Caco-2 (cell line): ENCODE data around the gene MTMR6. TPM values are rescaled to one million over a fixed set of nuclear protein-coding genes. Genes with fewer than 3 reads are reported as not detected.

ENCODE experiments used
- BruUV-seq: library from RNA; stranded (reverse); fragments of 400-500 nt; replicated peaks from 2 replicates; lab custom pipeline; 2021; lab: Mats Ljungman, UMichigan
- CTCF ChIA-PET: fragments of 300-600 bp; sonication (Branson Sonifier 250); formaldehyde crosslinking; loops from one replicate; lab custom pipeline; 2022; ENCODE audit warnings: antibody characterized with exemption; lab: Charles Lee
- POLR2A ChIA-PET: fragments of 300-600 bp; sonication (Branson Sonifier 250); formaldehyde crosslinking; loops from one replicate; lab custom pipeline; 2022; ENCODE audit warnings: antibody characterized with exemption; lab: Charles Lee
- DNase-seq, 2 experiments: peaks; one replicate each; pipeline versions ENCODE4 v3.0.0 to v3.0.0-alpha.2; 2020 to 2022
- H3K27me3 ChIP-seq: replicated peaks from 2 replicates; pipeline ENCODE4 v1.6.0; 2011; ENCODE audit warnings: low read length; ENCODE audit not compliant: control insufficient read depth, insufficient read depth
- H3K36me3 ChIP-seq: 2 replicates; pipeline ENCODE4 v1.5.1; 2011; ENCODE audit warnings: low read length; ENCODE audit not compliant: control insufficient read depth, insufficient read depth
- H3K4me1 ChIP-seq: fragments of 250-450 bp; sonication (Bioruptor Pico); 2 replicates; pipeline ENCODE4 v1.5.1; 2020; ENCODE audit warnings: mild to moderate bottlenecking
- H3K4me3 ChIP-seq: 2 replicates; pipeline ENCODE4 v1.5.1; 2011; ENCODE audit warnings: low read depth, mild to moderate bottlenecking, control low read depth, low read length
- H3K9me3 ChIP-seq: fragments of 250-450 bp; sonication (Bioruptor Pico); 2 replicates; pipeline ENCODE4 v1.5.1; 2020; ENCODE audit warnings: mild to moderate bottlenecking, moderate library complexity
- H3K27ac Mint-ChIP-seq: one replicate; pipeline ENCODE4 v1.8.0; 2022; ENCODE audit warnings: mixed read lengths; ENCODE audit not compliant: unreplicated experiment
- H3K27me3 Mint-ChIP-seq: one replicate; pipeline ENCODE4 v1.8.0; 2022; ENCODE audit warnings: mixed read lengths; ENCODE audit not compliant: insufficient read depth, unreplicated experiment
- H3K36me3 Mint-ChIP-seq: one replicate; pipeline ENCODE4 v1.8.0; 2022; ENCODE audit warnings: mild to moderate bottlenecking, mixed read lengths; ENCODE audit not compliant: insufficient read depth, unreplicated experiment
- H3K4me1 Mint-ChIP-seq: one replicate; pipeline ENCODE4 v1.8.0; 2022; ENCODE audit warnings: low read depth, mixed read lengths; ENCODE audit not compliant: unreplicated experiment
- H3K4me3 Mint-ChIP-seq: one replicate; pipeline ENCODE4 v1.8.0; 2022; ENCODE audit warnings: mild to moderate bottlenecking, moderate library complexity, mixed read lengths; ENCODE audit not compliant: unreplicated experiment
- H3K9me3 Mint-ChIP-seq: one replicate; pipeline ENCODE4 v1.8.0; 2022; ENCODE audit warnings: mixed read lengths; ENCODE audit not compliant: unreplicated experiment
- intact Hi-C: fragments of 100-400 bp; cut with micrococcal nuclease; formaldehyde crosslinking; loops from one replicate; pipeline ENCODE4 v1.10.0; 2022; ENCODE audit not compliant: unreplicated experiment
- total RNA-seq: library from RNA; stranded (reverse); gene quantifications from 2 replicates; pipeline ENCODE4 v1.2.3, GENCODE V29; 2022
- TF ChIP-seq, protein P1 (sequence below), 2 experiments: fragments of 200-600 bp in 1 of 2; IDR thresholded peaks; 1 replicate in 1 of 2; 2 replicates in 1 of 2; pipeline versions ENCODE4 v1.5.1 to v1.8.0; 2011 to 2022; ENCODE audit warnings: antibody characterized with exemption in 1 of 2, control low read depth in 1 of 2, inconsistent platforms in 1 of 2, low read depth in 1 of 2, low read length in 1 of 2, mild to moderate bottlenecking in 1 of 2, moderate library complexity in 1 of 2; ENCODE audit not compliant: insufficient read depth in 1 of 2, severe bottlenecking in 1 of 2, unreplicated experiment in 1 of 2

Gene MTMR6
- total RNA-seq, 1 experiment from 2014 or later = 13.0 TPM

DNA sequence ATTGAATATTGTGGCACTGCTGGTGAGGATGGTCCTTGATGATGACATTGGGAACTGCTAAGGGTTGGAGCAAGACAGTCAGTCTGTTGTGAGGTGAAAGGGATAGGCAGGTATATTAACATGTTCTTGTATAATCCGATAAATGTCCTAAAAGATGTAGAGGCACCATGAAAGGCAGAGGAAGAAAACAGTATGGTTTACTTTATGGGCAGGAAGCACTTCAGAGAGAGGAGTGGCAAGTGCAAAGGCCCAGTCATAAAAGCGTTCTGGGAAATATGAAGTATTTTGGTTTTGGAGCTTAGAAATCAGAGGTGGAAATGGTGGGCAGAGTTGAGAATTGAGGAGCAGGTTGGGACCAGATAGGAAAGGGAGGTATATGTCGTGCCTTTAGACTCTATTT is 23.6 kb upstream of the MTMR6 start:
- intact Hi-C loops = no loop called here
- Mint-ChIP-seq H3K4me3 (no peak overlapping the region), H3K4me1 (no peaks in the 10 kb centered on the region), H3K36me3 (peaks cover 80% of the 10 kb centered on the region), H3K27ac (no peak overlapping the region), H3K9me3 (no peaks in the 10 kb centered on the region), H3K27me3 (no peaks in the 10 kb centered on the region)
- H3K4me3 ChIP-seq = no peak overlapping the region
- H3K36me3 ChIP-seq = peaks cover 3% of the 10 kb centered on the region; the same call in 1 of the 2 replicates
- no peak for DNase-seq
- TF ChIP-seq, protein P1, sequence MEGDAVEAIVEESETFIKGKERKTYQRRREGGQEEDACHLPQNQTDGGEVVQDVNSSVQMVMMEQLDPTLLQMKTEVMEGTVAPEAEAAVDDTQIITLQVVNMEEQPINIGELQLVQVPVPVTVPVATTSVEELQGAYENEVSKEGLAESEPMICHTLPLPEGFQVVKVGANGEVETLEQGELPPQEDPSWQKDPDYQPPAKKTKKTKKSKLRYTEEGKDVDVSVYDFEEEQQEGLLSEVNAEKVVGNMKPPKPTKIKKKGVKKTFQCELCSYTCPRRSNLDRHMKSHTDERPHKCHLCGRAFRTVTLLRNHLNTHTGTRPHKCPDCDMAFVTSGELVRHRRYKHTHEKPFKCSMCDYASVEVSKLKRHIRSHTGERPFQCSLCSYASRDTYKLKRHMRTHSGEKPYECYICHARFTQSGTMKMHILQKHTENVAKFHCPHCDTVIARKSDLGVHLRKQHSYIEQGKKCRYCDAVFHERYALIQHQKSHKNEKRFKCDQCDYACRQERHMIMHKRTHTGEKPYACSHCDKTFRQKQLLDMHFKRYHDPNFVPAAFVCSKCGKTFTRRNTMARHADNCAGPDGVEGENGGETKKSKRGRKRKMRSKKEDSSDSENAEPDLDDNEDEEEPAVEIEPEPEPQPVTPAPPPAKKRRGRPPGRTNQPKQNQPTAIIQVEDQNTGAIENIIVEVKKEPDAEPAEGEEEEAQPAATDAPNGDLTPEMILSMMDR (IDR thresholded peaks at IDR 0.05; ENCODE audit: insufficient read depth in 1 of 2, low read depth in 1 of 2, low read length in 1 of 2, severe bottlenecking in 1 of 2, unreplicated experiment in 1 of 2) = no peak
- ChIA-PET CTCF (no interaction called here), POLR2A (no interaction called here)
- no peaks in the 10 kb centered on the region for H3K4me1 ChIP-seq
- H3K27me3 ChIP-seq = no peaks in the 10 kb centered on the region
- no TSS peak for BruUV-seq
- H3K9me3 ChIP-seq = no peaks in the 10 kb centered on the region

DNA sequence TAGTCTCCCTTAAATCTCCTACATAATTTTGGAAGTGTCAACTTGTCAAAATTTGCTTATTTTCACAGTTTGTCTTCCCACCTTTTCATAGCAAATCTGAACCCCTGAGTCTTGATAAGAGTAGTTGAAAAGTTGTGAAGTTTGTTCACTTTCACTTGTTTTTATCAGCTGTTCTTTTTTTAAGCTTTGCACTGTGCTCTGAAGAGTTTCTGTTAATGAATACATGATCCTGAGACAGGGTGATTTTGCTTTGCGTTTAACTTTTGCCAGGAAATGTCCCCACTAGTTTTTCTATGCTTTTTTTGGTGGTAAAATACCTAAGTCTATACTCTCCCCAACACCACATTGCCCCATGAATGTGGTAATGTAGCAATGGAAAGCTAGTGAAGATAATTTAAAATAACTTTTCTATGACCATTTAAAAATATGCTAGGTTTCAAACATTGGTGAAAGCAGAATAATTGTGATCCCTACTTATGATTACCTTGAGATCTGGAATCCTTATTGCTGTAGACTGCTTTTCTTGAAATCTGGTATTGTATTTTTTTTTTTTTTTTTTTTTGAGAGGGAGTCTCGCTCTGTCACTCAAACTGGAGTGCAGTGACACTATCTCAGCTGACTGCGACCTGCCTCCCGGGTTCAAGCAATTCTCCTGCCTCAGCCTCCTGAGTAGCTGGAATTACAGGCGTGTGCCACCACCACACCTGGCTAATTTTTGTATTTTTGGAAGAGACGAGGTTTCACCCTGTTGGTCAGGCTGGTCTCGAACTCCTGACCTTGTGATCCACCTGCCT is 19.6 kb upstream of the MTMR6 start:
- no peak overlapping the region for H3K27ac Mint-ChIP-seq

DNA sequence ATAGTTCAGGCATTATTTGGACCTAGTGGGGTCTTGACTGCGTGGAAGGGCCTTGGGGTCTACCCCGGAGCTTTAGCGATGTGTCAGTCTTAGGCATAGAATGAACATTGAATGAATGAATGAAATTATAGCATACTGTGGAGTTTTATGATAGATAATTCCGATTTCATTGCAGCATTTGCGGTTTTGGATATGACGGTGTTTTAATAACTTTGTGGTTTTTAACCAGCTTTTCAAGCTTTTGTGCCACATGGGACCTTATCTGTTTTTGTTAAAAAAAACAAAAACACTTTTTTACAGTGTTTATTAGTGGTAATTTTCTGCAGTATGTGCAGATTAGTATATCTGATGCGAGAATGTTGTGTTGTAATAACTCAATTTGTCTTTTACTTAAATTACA is 14.8 kb upstream of the MTMR6 start:
- BruUV-seq = TSS peak; percentile 65

More for the DNA sequence above, 19.6 kb upstream of the MTMR6 start:
- CTCF ChIA-PET = no interaction called here
- no peak overlapping the region for H3K4me3 ChIP-seq
- peaks cover 2% of the 10 kb centered on the region; the same call in 1 of the 2 replicates for H3K36me3 ChIP-seq
- peaks cover 81% of the 10 kb centered on the region for H3K36me3 Mint-ChIP-seq
- TF ChIP-seq, protein P1 (IDR thresholded peaks at IDR 0.05; ENCODE audit: insufficient read depth in 1 of 2, low read depth in 1 of 2, low read length in 1 of 2, severe bottlenecking in 1 of 2, unreplicated experiment in 1 of 2) = no peak
- intact Hi-C loops = no loop called here
- no peaks in the 10 kb centered on the region for H3K9me3 ChIP-seq
- H3K4me1 Mint-ChIP-seq = peaks cover 23% of the 10 kb centered on the region
- H3K27me3 ChIP-seq = no peaks in the 10 kb centered on the region
- H3K4me1 ChIP-seq = peaks cover 8% of the 10 kb centered on the region
- POLR2A ChIA-PET = no interaction called here
- DNase-seq = no peak
- H3K4me3 Mint-ChIP-seq = no peak overlapping the region
- H3K27me3 Mint-ChIP-seq = no peaks in the 10 kb centered on the region
- no TSS peak for BruUV-seq
- no peaks in the 10 kb centered on the region for H3K9me3 Mint-ChIP-seq

More for the DNA sequence above, 14.8 kb upstream of the MTMR6 start:
- no peaks in the 10 kb centered on the region for H3K9me3 Mint-ChIP-seq
- Histone ChIP-seq H3K36me3 (0 out of 2 replicates have a peak, but pooled peaks cover 1% of the 10 kb centered on the region), H3K4me1 (peaks cover 13% of the 10 kb centered on the region), H3K4me3 (peak overlapping the region; percentile 99), H3K9me3 (no peaks in the 10 kb centered on the region), H3K27me3 (no peaks in the 10 kb centered on the region)
- peak overlapping the region; percentile 86 for H3K27ac Mint-ChIP-seq
- peaks cover 23% of the 10 kb centered on the region for H3K4me1 Mint-ChIP-seq
- peaks cover 2% of the 10 kb centered on the region for H3K27me3 Mint-ChIP-seq
- H3K36me3 Mint-ChIP-seq = peaks cover 47% of the 10 kb centered on the region
- intact Hi-C loops = no loop called here
- ChIA-PET POLR2A (interaction anchor here (0.6 kb wide), 2 partner anchors 27 to 31 kb away, joined by 5 to 7 read pairs; no protein-coding TSS in a partner anchor), CTCF (interaction anchor here (0.7 kb wide), 1 partner anchor 68 kb away, joined by 3 read pairs; no protein-coding TSS in a partner anchor)
- DNase-seq = no peak
- TF ChIP-seq, protein P1 (IDR thresholded peaks at IDR 0.05; ENCODE audit: insufficient read depth in 1 of 2, low read depth in 1 of 2, low read length in 1 of 2, severe bottlenecking in 1 of 2, unreplicated experiment in 1 of 2) = no peak
- H3K4me3 Mint-ChIP-seq = peak overlapping the region; percentile 91
